Panc1 (cell line): ENCODE results near the gene ATP2B1. TPM values are rescaled to one million over a fixed set of nuclear protein-coding genes. Genes with fewer than 3 reads are reported as not detected.

Source experiments
- ATAC-seq: fragments of 200-7000 bp; cut with Tn5 transposase; 2 replicates; pipeline ENCODE4 v1.9.1; 2020; ENCODE audit warnings: mild to moderate bottlenecking, moderate library complexity
- BruUV-seq: library from RNA; stranded (reverse); fragments of 400-500 nt; replicated peaks from 2 replicates; lab custom pipeline; 2021; lab: Mats Ljungman, UMichigan
- CTCF ChIA-PET: fragments of 300-600 bp; sonication (Branson Sonifier 250); formaldehyde crosslinking; loops from one replicate; lab custom pipeline; 2022; ENCODE audit warnings: antibody characterized with exemption; lab: Charles Lee
- POLR2A ChIA-PET: fragments of 300-600 bp; sonication (Branson Sonifier 250); formaldehyde crosslinking; loops from one replicate; lab custom pipeline; 2022; ENCODE audit warnings: antibody characterized with exemption; lab: Charles Lee
- DNase-seq: peaks from one replicate; pipeline ENCODE4 v3.0.0-alpha.2; 2010; ENCODE audit warnings: low read depth, low spot score
- H3K27ac ChIP-seq: 2 replicates; pipeline ENCODE4 v1.5.1; 2011; ENCODE audit warnings: mild to moderate bottlenecking, low read length, inconsistent platforms
- H3K27me3 ChIP-seq: fragments of 200-500 bp; sonication (Bioruptor generic); 2 replicates; pipeline ENCODE4 v1.6.0; 2014; ENCODE audit warnings: low read length, inconsistent platforms; ENCODE audit not compliant: control insufficient read depth, insufficient read depth
- H3K36me3 ChIP-seq: fragments of 200-500 bp; sonication (Bioruptor generic); 2 replicates; pipeline ENCODE4 v1.5.1; 2014; ENCODE audit warnings: inconsistent platforms, mild to moderate bottlenecking, low read length, moderate library complexity; ENCODE audit not compliant: control insufficient read depth, insufficient read depth
- H3K4me1 ChIP-seq: 2 replicates; pipeline ENCODE4 v1.5.1; 2011; ENCODE audit warnings: inconsistent platforms, mild to moderate bottlenecking, low read length, moderate library complexity; ENCODE audit not compliant: control insufficient read depth, insufficient read depth
- H3K4me3 ChIP-seq, 2 experiments: 2 replicates each; pipeline ENCODE4 v1.5.1; 2011 to 2012; ENCODE audit warnings: low read depth in 2 of 2, low read length in 2 of 2, mild to moderate bottlenecking in 2 of 2, inconsistent platforms in 1 of 2, moderate library complexity in 1 of 2
- H3K9me3 ChIP-seq: fragments of 200-500 bp; sonication (Bioruptor generic); 2 replicates; pipeline ENCODE4 v1.5.1; 2014; ENCODE audit warnings: low read depth, mild to moderate bottlenecking, inconsistent platforms, low read length, moderate library complexity; ENCODE audit not compliant: control insufficient read depth, insufficient read depth
- POLR2AphosphoS5 ChIP-seq: IDR thresholded peaks from 2 replicates; pipeline ENCODE4 v1.6.1; 2012; ENCODE audit warnings: mild to moderate bottlenecking, low read depth, low read length, moderate library complexity
- SIN3A ChIP-seq: IDR thresholded peaks from 2 replicates; pipeline ENCODE4 v1.6.1; 2012; ENCODE audit warnings: low read depth, mild to moderate bottlenecking, low read length, moderate library complexity, borderline replicate concordance; ENCODE audit not compliant: insufficient read depth
- TCF7L2 ChIP-seq: IDR thresholded peaks from 2 replicates; pipeline ENCODE4 v1.6.1; 2011; ENCODE audit warnings: mild to moderate bottlenecking, low read depth, low read length, inconsistent platforms
- in situ Hi-C: cut with HindIII; loops from 2 replicates; pipeline ENCODE4 v1.10.0; 2016; ENCODE audit warnings: low sequenced_read_pairs, low pct_unique_long_range_greater_than_20kb
- intact Hi-C: fragments of 100-400 bp; cut with micrococcal nuclease; formaldehyde crosslinking; loops from one replicate; pipeline ENCODE4 v1.10.0; 2022; ENCODE audit not compliant: unreplicated experiment
- total RNA-seq: library from RNA; stranded (reverse); gene quantifications from one replicate; pipeline ENCODE4 v1.2.1, GENCODE V29; 2021; ENCODE audit not compliant: unreplicated experiment
- TF ChIP-seq, protein P1 (sequence below): fragments of 450-650 bp; IDR thresholded peaks from 2 replicates; pipeline ENCODE4 v1.5.1; 2017; ENCODE audit warnings: mild to moderate bottlenecking
- TF ChIP-seq, protein P2 (sequence below), 2 experiments: IDR thresholded peaks; 2 replicates each; pipeline ENCODE4 v1.6.1; 2011 to 2012; ENCODE audit warnings: low read depth in 2 of 2, control low read depth in 1 of 2, low read length in 1 of 2, mild to moderate bottlenecking in 1 of 2, moderate library complexity in 1 of 2; ENCODE audit not compliant: insufficient read depth in 1 of 2

Gene ATP2B1
- total RNA-seq, 1 experiment from 2014 or later: 64.5 TPM

- in situ Hi-C loops (no loop called here), intact Hi-C loops (no loop called here)
- no peak overlapping the region for H3K27ac ChIP-seq
- DNase-seq: no peak
- ATAC-seq: no peak
- ChIA-PET POLR2A (no interaction called here), CTCF (interaction anchor here (0.5 kb wide), 1 partner anchor 10 kb away, joined by 3 read pairs; no protein-coding TSS in a partner anchor)
- H3K9me3 ChIP-seq: no peaks in the 10 kb centered on the region
- H3K4me1 ChIP-seq: no peaks in the 10 kb centered on the region
- no peaks in the 10 kb centered on the region for H3K27me3 ChIP-seq
- no TSS peak for BruUV-seq
- no peak overlapping the region for H3K4me3 ChIP-seq
- H3K36me3 ChIP-seq: no peaks in the 10 kb centered on the region; the same call in 1 of the 2 replicates
- TF ChIP-seq POLR2AphosphoS5 (no peak), SIN3A (no peak)
Observed at GRCh38 chr12:89657066-89657465, 51.6 kb downstream of the ATP2B1 start.

DNA sequence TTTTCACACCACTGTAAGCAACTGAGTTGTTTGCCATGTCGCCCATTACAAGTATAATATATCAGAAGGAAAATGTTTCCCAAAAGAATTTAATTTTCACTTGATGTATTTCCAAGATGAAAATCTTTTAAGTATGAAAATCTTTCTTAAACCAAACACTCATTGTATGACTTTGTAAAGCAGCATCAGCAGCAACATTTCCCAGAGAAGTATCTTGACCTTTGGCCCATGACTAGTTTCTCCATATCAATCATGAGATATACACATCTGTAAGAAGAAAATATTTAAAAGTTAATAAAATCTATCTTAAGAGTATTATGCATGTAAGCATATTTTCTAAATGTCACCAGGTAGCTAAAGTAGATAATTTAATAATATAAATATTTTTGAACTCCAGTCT lies 52.8 kb downstream of the ATP2B1 start:
- no TSS peak for BruUV-seq
- intact Hi-C loops: no loop called here
- CTCF ChIA-PET: no interaction called here

More for the DNA sequence above, 52.8 kb downstream of the ATP2B1 start:
- Histone ChIP-seq H3K27me3 (no peaks in the 10 kb centered on the region), H3K4me1 (no peaks in the 10 kb centered on the region), H3K9me3 (no peaks in the 10 kb centered on the region), H3K27ac (no peak overlapping the region), H3K36me3 (no peaks in the 10 kb centered on the region; the same call in 1 of the 2 replicates), H3K4me3 (no peak overlapping the region)
- TF ChIP-seq TCF7L2 (no peak), SIN3A (no peak), POLR2AphosphoS5 (no peak)
- TF ChIP-seq, protein P1, sequence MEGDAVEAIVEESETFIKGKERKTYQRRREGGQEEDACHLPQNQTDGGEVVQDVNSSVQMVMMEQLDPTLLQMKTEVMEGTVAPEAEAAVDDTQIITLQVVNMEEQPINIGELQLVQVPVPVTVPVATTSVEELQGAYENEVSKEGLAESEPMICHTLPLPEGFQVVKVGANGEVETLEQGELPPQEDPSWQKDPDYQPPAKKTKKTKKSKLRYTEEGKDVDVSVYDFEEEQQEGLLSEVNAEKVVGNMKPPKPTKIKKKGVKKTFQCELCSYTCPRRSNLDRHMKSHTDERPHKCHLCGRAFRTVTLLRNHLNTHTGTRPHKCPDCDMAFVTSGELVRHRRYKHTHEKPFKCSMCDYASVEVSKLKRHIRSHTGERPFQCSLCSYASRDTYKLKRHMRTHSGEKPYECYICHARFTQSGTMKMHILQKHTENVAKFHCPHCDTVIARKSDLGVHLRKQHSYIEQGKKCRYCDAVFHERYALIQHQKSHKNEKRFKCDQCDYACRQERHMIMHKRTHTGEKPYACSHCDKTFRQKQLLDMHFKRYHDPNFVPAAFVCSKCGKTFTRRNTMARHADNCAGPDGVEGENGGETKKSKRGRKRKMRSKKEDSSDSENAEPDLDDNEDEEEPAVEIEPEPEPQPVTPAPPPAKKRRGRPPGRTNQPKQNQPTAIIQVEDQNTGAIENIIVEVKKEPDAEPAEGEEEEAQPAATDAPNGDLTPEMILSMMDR: no peak
- TF ChIP-seq, protein P2, sequence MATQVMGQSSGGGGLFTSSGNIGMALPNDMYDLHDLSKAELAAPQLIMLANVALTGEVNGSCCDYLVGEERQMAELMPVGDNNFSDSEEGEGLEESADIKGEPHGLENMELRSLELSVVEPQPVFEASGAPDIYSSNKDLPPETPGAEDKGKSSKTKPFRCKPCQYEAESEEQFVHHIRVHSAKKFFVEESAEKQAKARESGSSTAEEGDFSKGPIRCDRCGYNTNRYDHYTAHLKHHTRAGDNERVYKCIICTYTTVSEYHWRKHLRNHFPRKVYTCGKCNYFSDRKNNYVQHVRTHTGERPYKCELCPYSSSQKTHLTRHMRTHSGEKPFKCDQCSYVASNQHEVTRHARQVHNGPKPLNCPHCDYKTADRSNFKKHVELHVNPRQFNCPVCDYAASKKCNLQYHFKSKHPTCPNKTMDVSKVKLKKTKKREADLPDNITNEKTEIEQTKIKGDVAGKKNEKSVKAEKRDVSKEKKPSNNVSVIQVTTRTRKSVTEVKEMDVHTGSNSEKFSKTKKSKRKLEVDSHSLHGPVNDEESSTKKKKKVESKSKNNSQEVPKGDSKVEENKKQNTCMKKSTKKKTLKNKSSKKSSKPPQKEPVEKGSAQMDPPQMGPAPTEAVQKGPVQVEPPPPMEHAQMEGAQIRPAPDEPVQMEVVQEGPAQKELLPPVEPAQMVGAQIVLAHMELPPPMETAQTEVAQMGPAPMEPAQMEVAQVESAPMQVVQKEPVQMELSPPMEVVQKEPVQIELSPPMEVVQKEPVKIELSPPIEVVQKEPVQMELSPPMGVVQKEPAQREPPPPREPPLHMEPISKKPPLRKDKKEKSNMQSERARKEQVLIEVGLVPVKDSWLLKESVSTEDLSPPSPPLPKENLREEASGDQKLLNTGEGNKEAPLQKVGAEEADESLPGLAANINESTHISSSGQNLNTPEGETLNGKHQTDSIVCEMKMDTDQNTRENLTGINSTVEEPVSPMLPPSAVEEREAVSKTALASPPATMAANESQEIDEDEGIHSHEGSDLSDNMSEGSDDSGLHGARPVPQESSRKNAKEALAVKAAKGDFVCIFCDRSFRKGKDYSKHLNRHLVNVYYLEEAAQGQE (IDR thresholded peaks at IDR 0.05; ENCODE audit: insufficient read depth in 1 of 2, low read depth in 2 of 2, low read length in 1 of 2): no peak
- DNase-seq (no peak), ATAC-seq (no peak)
- POLR2A ChIA-PET: no interaction called here
- in situ Hi-C loops: no loop called here
